HG03060 (cell line): ENCODE results near the gene ACSL4.
A peak's percentile ranks its signal among the peaks of the same experiment; 100 is the strongest.
"Not testable (repeated sequence)": the region's sequence is repeated elsewhere in the genome, so short reads cannot be mapped to it uniquely, and the experiment has no call there.

Experiments
- ATAC-seq: cut with Tn5 transposase; IDR thresholded peaks from one replicate; pipeline ENCODE4 v1.9.1; 2021; ENCODE audit warnings: low read depth, moderate number of reproducible peaks; ENCODE audit not compliant: unreplicated experiment

The ACSL4 gene

GRCh38 chrX:109732017-109732801 is 848 bp downstream of the ACSL4 start:
- ATAC-seq = no peak

GRCh38 chrX:109728173-109728535 is 4.9 kb downstream of the ACSL4 start:
- no peak for ATAC-seq

- ATAC-seq = not testable (repeated sequence)
These were observed 8.1 kb downstream of the ACSL4 start for GRCh38 chrX:109724971-109725370.

- ATAC-seq = no peak
These were observed 12.1 kb downstream of the ACSL4 start for GRCh38 chrX:109720947-109721346.

- no peak for ATAC-seq
These were observed 13.8 kb downstream of the ACSL4 start for GRCh38 chrX:109719264-109719663.

- ATAC-seq = no peak
These were observed 16.5 kb downstream of the ACSL4 start for GRCh38 chrX:109716431-109717028.

- no peak for ATAC-seq
These were observed 18.6 kb downstream of the ACSL4 start for GRCh38 chrX:109714340-109714958.

GRCh38 chrX:109710181-109710580 is 22.9 kb downstream of the ACSL4 start:
- no peak for ATAC-seq

GRCh38 chrX:109709129-109709631 is 23.9 kb downstream of the ACSL4 start:
- ATAC-seq = peak; percentile 63

- ATAC-seq = no peak
These were observed 25.3 kb downstream of the ACSL4 start for GRCh38 chrX:109707720-109708119.

- no peak for ATAC-seq
These were observed 25.7 kb downstream of the ACSL4 start for GRCh38 chrX:109707319-109707718.

- no peak for ATAC-seq
These were observed 28.5 kb downstream of the ACSL4 start for GRCh38 chrX:109704563-109704962.

- no peak for ATAC-seq
These were observed 35.2 kb downstream of the ACSL4 start for GRCh38 chrX:109697855-109698254.

GRCh38 chrX:109696146-109696740 is 36.8 kb downstream of the ACSL4 start:
- no peak for ATAC-seq

GRCh38 chrX:109695637-109696036 is 37.4 kb downstream of the ACSL4 start:
- no peak for ATAC-seq

- ATAC-seq = no peak
These were observed 41.3 kb downstream of the ACSL4 start for GRCh38 chrX:109691752-109692151.

- ATAC-seq = no peak
These were observed 41.8 kb downstream of the ACSL4 start for GRCh38 chrX:109691277-109691676.

- ATAC-seq = no peak
These were observed 45.2 kb downstream of the ACSL4 start for GRCh38 chrX:109687903-109688302.

- ATAC-seq = no peak
These were observed 47.4 kb downstream of the ACSL4 start for GRCh38 chrX:109685656-109686078.

- no peak for ATAC-seq
These were observed 48.9 kb downstream of the ACSL4 start for GRCh38 chrX:109684136-109684535.

GRCh38 chrX:109681475-109682081 is 51.5 kb downstream of the ACSL4 start:
- ATAC-seq = no peak
